Skeletal muscle tissue (tissue), 4 donors: ENCODE data around the gene EXOC4. TPM values are rescaled to one million over a fixed set of nuclear protein-coding genes. Genes with fewer than 3 reads are reported as not detected.

Source experiments
- H3K27ac ChIP-seq: one replicate; pipeline ENCODE4 v1.7.0; 2013; ENCODE audit warnings: mild to moderate bottlenecking, low read depth, low read length, inconsistent platforms
- H3K27me3 ChIP-seq, 3 donors: one replicate each; pipeline ENCODE4 v1.7.0; 2013; ENCODE audit warnings: low read length in 3 of 3; ENCODE audit not compliant: control insufficient read depth in 3 of 3, insufficient read depth in 3 of 3
- H3K36me3 ChIP-seq, 3 donors: one replicate each; pipeline ENCODE4 v1.7.0; 2013; ENCODE audit warnings: low read length in 3 of 3; ENCODE audit not compliant: control insufficient read depth in 3 of 3, insufficient read depth in 3 of 3
- H3K4me1 ChIP-seq, 3 donors: one replicate each; pipeline ENCODE4 v1.7.0; 2013; ENCODE audit warnings: low read length in 3 of 3, mild to moderate bottlenecking in 3 of 3; ENCODE audit not compliant: control insufficient read depth in 3 of 3, insufficient read depth in 3 of 3
- H3K4me3 ChIP-seq, 3 donors: one replicate each; pipeline ENCODE4 v1.7.0; 2013; ENCODE audit warnings: low read length in 3 of 3
- H3K9ac ChIP-seq, 3 donors: one replicate each; pipeline ENCODE4 v1.7.0; 2013; ENCODE audit warnings: low read length in 3 of 3, mild to moderate bottlenecking in 3 of 3, moderate library complexity in 2 of 3, low read depth in 1 of 3
- H3K9me3 ChIP-seq, 3 donors: one replicate each; pipeline ENCODE4 v1.7.0; 2013; ENCODE audit warnings: low read length in 3 of 3; ENCODE audit not compliant: control insufficient read depth in 3 of 3
- total RNA-seq: library from RNA; depleted of rRNA; stranded (reverse); fragments of >200 nt; gene quantifications from one replicate; pipeline ENCODE4 v1.2.3, GENCODE V29; 2014
- donor health status: Osteomylitis.

Gene EXOC4
- total RNA-seq, 1 donor from 2014 or later: 129 TPM

DNA sequence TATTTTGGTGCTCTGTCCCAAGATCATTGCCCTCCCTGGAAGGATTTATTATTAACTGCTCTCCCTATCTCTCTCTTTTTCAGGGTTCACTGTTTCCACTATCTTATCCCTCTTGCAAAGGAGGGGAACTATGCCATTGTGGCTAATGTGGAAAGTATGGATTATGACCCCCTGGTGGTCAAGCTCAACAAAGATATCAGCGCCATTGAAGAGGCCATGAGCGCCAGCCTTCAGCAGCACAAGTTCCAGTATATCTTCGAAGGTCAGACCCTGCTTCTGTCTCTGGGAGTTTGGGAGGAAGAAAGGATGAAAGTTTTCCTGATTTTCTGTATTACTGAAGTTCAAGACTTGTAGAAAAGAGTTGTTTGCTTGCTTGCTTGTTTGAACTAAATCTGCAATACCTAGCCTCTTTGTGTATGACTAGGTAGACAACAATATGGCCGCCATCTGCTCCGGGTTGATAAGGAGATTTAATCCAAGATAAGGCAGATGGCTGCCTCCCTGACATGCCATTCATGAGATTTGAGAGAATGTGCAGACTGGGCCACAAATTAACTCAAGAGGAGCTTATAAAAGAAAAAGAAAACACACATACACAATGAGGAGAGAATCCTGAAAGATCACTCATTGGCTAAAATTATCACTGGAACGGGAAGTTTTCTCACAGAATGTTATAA lies 752.1 kb downstream of the EXOC4 start:
- H3K4me3 ChIP-seq: no peak overlapping the region
- H3K27me3 ChIP-seq: no peaks in the 10 kb centered on the region

GRCh38 chr7:134009314-134010110 lies 756.6 kb downstream of the EXOC4 start:
- no peaks in the 10 kb centered on the region for H3K9me3 ChIP-seq
- H3K36me3 ChIP-seq: peaks cover 0 to 8% (median 5%) of the 10 kb centered on the region in 3 donors
- H3K9ac ChIP-seq: no peak overlapping the region
- H3K27me3 ChIP-seq: no peaks in the 10 kb centered on the region
- no peak overlapping the region for H3K27ac ChIP-seq
- no peaks in the 10 kb centered on the region for H3K4me1 ChIP-seq
- H3K4me3 ChIP-seq: no peak overlapping the region

More for the DNA sequence above, 752.1 kb downstream of the EXOC4 start:
- Histone ChIP-seq H3K9ac (no peak overlapping the region), H3K4me1 (no peaks in the 10 kb centered on the region), H3K36me3 (peaks cover 0 to 8% (median 5%) of the 10 kb centered on the region in 3 donors), H3K27ac (no peak overlapping the region), H3K9me3 (no peaks in the 10 kb centered on the region)

DNA sequence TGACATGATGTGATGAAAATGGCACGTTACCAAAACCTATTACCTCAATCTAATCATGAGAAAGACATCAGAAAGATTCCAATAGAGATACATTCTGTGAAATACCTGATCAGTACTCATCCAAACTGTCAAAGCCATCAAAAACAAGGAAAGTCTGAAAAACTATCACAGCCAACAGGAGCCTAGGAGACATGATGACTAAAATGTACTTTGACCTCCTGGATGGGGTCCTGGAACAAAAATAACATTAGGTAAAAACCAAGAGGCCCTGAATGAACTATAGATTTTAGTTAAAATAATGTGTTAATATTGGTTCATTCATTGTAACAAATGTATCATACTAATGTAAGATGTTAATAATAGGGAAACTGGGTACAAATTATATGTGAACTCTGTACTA lies 760.4 kb downstream of the EXOC4 start:
- H3K27ac ChIP-seq: no peak overlapping the region
- H3K36me3 ChIP-seq: no peaks in the 10 kb centered on the region
- no peaks in the 10 kb centered on the region for H3K4me1 ChIP-seq
- no peak overlapping the region for H3K9ac ChIP-seq
- H3K4me3 ChIP-seq: no peak overlapping the region
- no peaks in the 10 kb centered on the region for H3K27me3 ChIP-seq
- no peaks in the 10 kb centered on the region for H3K9me3 ChIP-seq

- H3K36me3 ChIP-seq: no peaks in the 10 kb centered on the region
- H3K9ac ChIP-seq: no peak overlapping the region
- H3K27me3 ChIP-seq: no peaks in the 10 kb centered on the region
- H3K4me3 ChIP-seq: no peak overlapping the region
- H3K27ac ChIP-seq: no peak overlapping the region
- no peaks in the 10 kb centered on the region for H3K4me1 ChIP-seq
- H3K9me3 ChIP-seq: no peaks in the 10 kb centered on the region
These were observed 762.1 kb downstream of the EXOC4 start for GRCh38 chr7:134014935-134015334.

- no peaks in the 10 kb centered on the region for H3K4me1 ChIP-seq
- no peaks in the 10 kb centered on the region for H3K27me3 ChIP-seq
- no peak overlapping the region for H3K9ac ChIP-seq
- no peaks in the 10 kb centered on the region for H3K9me3 ChIP-seq
- H3K36me3 ChIP-seq: no peaks in the 10 kb centered on the region
- H3K27ac ChIP-seq: no peak overlapping the region
- no peak overlapping the region for H3K4me3 ChIP-seq
These were observed 763.5 kb downstream of the EXOC4 start for GRCh38 chr7:134016223-134016941.

DNA sequence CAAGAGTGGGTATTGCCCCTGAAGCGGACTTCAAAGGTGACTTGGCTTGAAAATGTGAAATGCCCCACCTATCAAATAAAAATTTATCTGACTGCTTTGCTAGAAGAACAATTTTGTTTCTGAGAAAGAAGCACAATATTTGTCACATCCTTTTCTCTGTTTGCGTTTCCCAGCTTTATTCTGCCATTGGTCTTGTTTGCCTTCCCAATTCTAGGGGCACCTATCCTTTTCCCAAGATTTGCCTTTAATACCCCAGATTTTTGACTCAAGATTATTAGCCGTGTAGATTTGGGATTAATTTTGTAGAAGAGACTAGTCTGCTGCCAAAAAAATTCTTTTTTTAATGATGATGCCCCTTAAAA lies 764.0 kb downstream of the EXOC4 start:
- no peaks in the 10 kb centered on the region for H3K9me3 ChIP-seq
- H3K27me3 ChIP-seq: no peaks in the 10 kb centered on the region
- no peak overlapping the region for H3K9ac ChIP-seq
- no peak overlapping the region for H3K27ac ChIP-seq
- no peak overlapping the region for H3K4me3 ChIP-seq
- H3K4me1 ChIP-seq: no peaks in the 10 kb centered on the region
- H3K36me3 ChIP-seq: no peaks in the 10 kb centered on the region

- Histone ChIP-seq H3K9ac (no peak overlapping the region), H3K9me3 (no peaks in the 10 kb centered on the region), H3K36me3 (no peaks in the 10 kb centered on the region), H3K4me1 (no peaks in the 10 kb centered on the region), H3K27ac (no peak overlapping the region), H3K4me3 (no peak overlapping the region), H3K27me3 (no peaks in the 10 kb centered on the region)
These were observed 765.4 kb downstream of the EXOC4 start for GRCh38 chr7:134018306-134018705.

DNA sequence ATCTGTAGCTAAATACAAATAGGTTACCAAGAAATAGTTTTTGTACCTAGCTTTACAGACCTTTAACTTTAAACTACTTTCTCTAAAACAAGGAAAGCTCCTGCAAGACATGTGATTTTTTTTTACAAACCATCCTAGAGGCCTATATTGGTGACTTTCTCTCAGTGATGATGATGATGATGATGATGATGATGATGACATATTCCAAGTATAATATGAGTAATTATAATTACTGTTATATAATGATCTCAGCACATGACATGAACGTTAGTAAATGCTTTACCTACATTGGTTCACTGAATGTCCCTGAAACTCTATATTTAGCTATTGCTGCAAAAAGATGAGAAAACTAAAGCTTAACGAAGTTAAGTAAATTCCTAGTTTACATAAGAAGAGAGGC lies 766.4 kb downstream of the EXOC4 start:
- no peak overlapping the region for H3K27ac ChIP-seq
- no peaks in the 10 kb centered on the region for H3K4me1 ChIP-seq
- no peak overlapping the region for H3K4me3 ChIP-seq
- no peaks in the 10 kb centered on the region for H3K27me3 ChIP-seq
- no peak overlapping the region for H3K9ac ChIP-seq
- no peaks in the 10 kb centered on the region for H3K9me3 ChIP-seq
- H3K36me3 ChIP-seq: no peaks in the 10 kb centered on the region

DNA sequence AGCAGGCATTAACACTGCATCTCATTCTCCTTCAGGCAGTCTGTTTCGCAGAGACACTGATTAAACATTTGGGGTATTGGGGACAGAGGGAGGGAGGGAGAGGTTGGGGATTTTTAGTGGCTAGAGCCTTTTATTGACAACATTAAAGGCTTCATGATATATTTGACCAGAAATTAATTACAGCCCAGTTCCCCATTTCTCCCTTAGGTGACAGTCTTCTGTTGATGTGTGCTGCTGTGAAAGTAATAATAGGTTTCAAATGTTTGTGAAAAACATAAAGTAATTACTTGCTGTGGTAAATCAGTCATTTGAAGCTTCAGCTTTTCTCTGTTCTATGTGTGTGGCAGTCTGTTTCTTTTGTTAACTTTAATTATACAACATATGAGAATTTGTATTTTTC lies 769.0 kb downstream of the EXOC4 start:
- no peaks in the 10 kb centered on the region for H3K27me3 ChIP-seq
- no peak overlapping the region for H3K27ac ChIP-seq
- no peaks in the 10 kb centered on the region for H3K4me1 ChIP-seq
- H3K9me3 ChIP-seq: no peaks in the 10 kb centered on the region
- H3K36me3 ChIP-seq: no peaks in the 10 kb centered on the region
- H3K4me3 ChIP-seq: no peak overlapping the region
- H3K9ac ChIP-seq: no peak overlapping the region
